ENCODE results near the gene CTH.
"Not testable (repeated sequence)": the region's sequence is repeated elsewhere in the genome, so short reads cannot be mapped to it uniquely, and the experiment has no call there.

The CTH gene

GRCh38 chr1:70427976-70428375 is 16.9 kb downstream of the CTH start:
- DNase-seq (no peak), ATAC-seq (no peak)
- Mint-ChIP-seq H3K4me1 (no peaks in the 10 kb centered on the region), H3K27ac (no peak overlapping the region), H3K9me3 (no peaks in the 10 kb centered on the region), H3K27me3 (no peaks in the 10 kb centered on the region), H3K36me3 (ENCODE audit: low read depth) (peaks cover 35% of the 10 kb centered on the region), H3K4me3 (no peak overlapping the region)

- no peak overlapping the region for H3K27ac Mint-ChIP-seq
- DNase-seq (no peak), ATAC-seq (no peak)
- no peaks in the 10 kb centered on the region for H3K27me3 Mint-ChIP-seq
- H3K4me3 Mint-ChIP-seq = no peak overlapping the region
- no peaks in the 10 kb centered on the region for H3K4me1 Mint-ChIP-seq
- peaks cover 39% of the 10 kb centered on the region for H3K36me3 Mint-ChIP-seq (ENCODE audit: low read depth)
- no peaks in the 10 kb centered on the region for H3K9me3 Mint-ChIP-seq
Observed at GRCh38 chr1:70429219-70429618, 18.2 kb downstream of the CTH start.

- no peaks in the 10 kb centered on the region for H3K4me1 Mint-ChIP-seq
- ATAC-seq = no peak
Observed at GRCh38 chr1:70429757-70430156, 18.7 kb downstream of the CTH start.

GRCh38 chr1:70431317-70431716 is 20.2 kb downstream of the CTH start:
- H3K9me3 Mint-ChIP-seq = no peaks in the 10 kb centered on the region
- H3K36me3 Mint-ChIP-seq (ENCODE audit: low read depth) = peaks cover 34% of the 10 kb centered on the region
- H3K4me3 Mint-ChIP-seq = no peak overlapping the region
- ATAC-seq = no peak
- DNase-seq = no peak
- no peaks in the 10 kb centered on the region for H3K27me3 Mint-ChIP-seq
- H3K27ac Mint-ChIP-seq = no peak overlapping the region
- no peaks in the 10 kb centered on the region for H3K4me1 Mint-ChIP-seq

More at GRCh38 chr1:70429757-70430156, 18.7 kb downstream of the CTH start:
- no peaks in the 10 kb centered on the region for H3K27me3 Mint-ChIP-seq
- H3K27ac Mint-ChIP-seq = no peak overlapping the region
- peaks cover 39% of the 10 kb centered on the region for H3K36me3 Mint-ChIP-seq (ENCODE audit: low read depth)
- no peak overlapping the region for H3K4me3 Mint-ChIP-seq
- H3K9me3 Mint-ChIP-seq = no peaks in the 10 kb centered on the region
- DNase-seq = no peak

- DNase-seq (no peak), ATAC-seq (no peak)
- H3K4me3 Mint-ChIP-seq = no peak overlapping the region
- H3K36me3 Mint-ChIP-seq (ENCODE audit: low read depth) = peaks cover 37% of the 10 kb centered on the region
- H3K4me1 Mint-ChIP-seq = no peaks in the 10 kb centered on the region
- no peak overlapping the region for H3K27ac Mint-ChIP-seq
- H3K27me3 Mint-ChIP-seq = no peaks in the 10 kb centered on the region
- no peaks in the 10 kb centered on the region for H3K9me3 Mint-ChIP-seq
Observed at GRCh38 chr1:70431874-70432273, 20.8 kb downstream of the CTH start.

GRCh38 chr1:70434253-70434859 is 23.3 kb downstream of the CTH start:
- Mint-ChIP-seq H3K4me1 (peaks cover 12% of the 10 kb centered on the region), H3K27me3 (no peaks in the 10 kb centered on the region), H3K9me3 (no peaks in the 10 kb centered on the region), H3K36me3 (ENCODE audit: low read depth) (peaks cover 40% of the 10 kb centered on the region), H3K4me3 (no peak overlapping the region), H3K27ac (no peak overlapping the region)
- no peak for DNase-seq
- ATAC-seq = no peak

GRCh38 chr1:70436622-70437251 is 25.7 kb downstream of the CTH start:
- Mint-ChIP-seq H3K4me1 (peaks cover 12% of the 10 kb centered on the region), H3K9me3 (no peaks in the 10 kb centered on the region), H3K4me3 (no peak overlapping the region), H3K36me3 (ENCODE audit: low read depth) (peaks cover 36% of the 10 kb centered on the region), H3K27ac (no peak overlapping the region), H3K27me3 (no peaks in the 10 kb centered on the region)
- ATAC-seq (no peak), DNase-seq (no peak)

- no peaks in the 10 kb centered on the region for H3K27me3 Mint-ChIP-seq
- peak overlapping the region; percentile 28 for H3K27ac Mint-ChIP-seq
Observed at GRCh38 chr1:70438529-70438928, 27.5 kb downstream of the CTH start.

GRCh38 chr1:70440642-70441391 is 29.7 kb downstream of the CTH start:
- peaks cover 21% of the 10 kb centered on the region for H3K36me3 Mint-ChIP-seq (ENCODE audit: low read depth)
- no peak overlapping the region for H3K4me3 Mint-ChIP-seq
- peaks cover 12% of the 10 kb centered on the region for H3K4me1 Mint-ChIP-seq
- ATAC-seq = no peak
- H3K27me3 Mint-ChIP-seq = no peaks in the 10 kb centered on the region
- no peaks in the 10 kb centered on the region for H3K9me3 Mint-ChIP-seq
- no peak overlapping the region for H3K27ac Mint-ChIP-seq
- no peak for DNase-seq

More at GRCh38 chr1:70438529-70438928, 27.5 kb downstream of the CTH start:
- H3K4me3 Mint-ChIP-seq = no peak overlapping the region
- ATAC-seq = peak; percentile 92
- H3K9me3 Mint-ChIP-seq = no peaks in the 10 kb centered on the region
- H3K36me3 Mint-ChIP-seq (ENCODE audit: low read depth) = peaks cover 28% of the 10 kb centered on the region
- H3K4me1 Mint-ChIP-seq = peaks cover 12% of the 10 kb centered on the region
- no peak for DNase-seq

- no peaks in the 10 kb centered on the region for H3K27me3 Mint-ChIP-seq
- no peak overlapping the region for H3K4me3 Mint-ChIP-seq
- no peak overlapping the region for H3K27ac Mint-ChIP-seq
- no peak for ATAC-seq
- no peak for DNase-seq
- peaks cover 12% of the 10 kb centered on the region for H3K4me1 Mint-ChIP-seq
- peaks cover 19% of the 10 kb centered on the region for H3K36me3 Mint-ChIP-seq (ENCODE audit: low read depth)
- H3K9me3 Mint-ChIP-seq = no peaks in the 10 kb centered on the region
Observed at GRCh38 chr1:70441392-70442035, 30.4 kb downstream of the CTH start.

GRCh38 chr1:70442490-70442889 is 31.4 kb downstream of the CTH start:
- H3K4me3 Mint-ChIP-seq = no peak overlapping the region
- no peaks in the 10 kb centered on the region for H3K27me3 Mint-ChIP-seq
- peaks cover 12% of the 10 kb centered on the region for H3K4me1 Mint-ChIP-seq
- no peak for DNase-seq
- H3K9me3 Mint-ChIP-seq = no peaks in the 10 kb centered on the region
- ATAC-seq = no peak
- peaks cover 15% of the 10 kb centered on the region for H3K36me3 Mint-ChIP-seq (ENCODE audit: low read depth)
- H3K27ac Mint-ChIP-seq = no peak overlapping the region

- Mint-ChIP-seq H3K4me1 (peaks cover 2% of the 10 kb centered on the region), H3K36me3 (ENCODE audit: low read depth) (peaks cover 12% of the 10 kb centered on the region), H3K4me3 (no peak overlapping the region), H3K27ac (no peak overlapping the region), H3K27me3 (no peaks in the 10 kb centered on the region), H3K9me3 (no peaks in the 10 kb centered on the region)
- ATAC-seq (no peak), DNase-seq (no peak)
Observed at GRCh38 chr1:70443739-70444138, 32.7 kb downstream of the CTH start.

GRCh38 chr1:70449049-70449448 is 38.0 kb downstream of the CTH start:
- Mint-ChIP-seq H3K27me3 (no peaks in the 10 kb centered on the region), H3K9me3 (peaks cover 5% of the 10 kb centered on the region), H3K36me3 (ENCODE audit: low read depth) (peaks cover 1% of the 10 kb centered on the region), H3K27ac (no peak overlapping the region), H3K4me1 (peaks cover 5% of the 10 kb centered on the region), H3K4me3 (no peak overlapping the region)
- ATAC-seq (no peak), DNase-seq (no peak)

GRCh38 chr1:70452164-70452939 is 41.3 kb downstream of the CTH start:
- H3K4me3 Mint-ChIP-seq, H3K4me1 Mint-ChIP-seq: not testable (repeated sequence)
- peak; percentile 72 for ATAC-seq

More at GRCh38 chr1:70452164-70452939, 41.3 kb downstream of the CTH start:
- peak overlapping the region; percentile 35 for H3K27ac Mint-ChIP-seq
- H3K36me3 Mint-ChIP-seq (ENCODE audit: low read depth); H3K27me3 Mint-ChIP-seq; H3K9me3 Mint-ChIP-seq: not testable (repeated sequence)
- peak; percentile 5 for DNase-seq
